ENCODE measurements around the gene PHTF2. TPM values are rescaled to one million over a fixed set of nuclear protein-coding genes. Genes with fewer than 3 reads are reported as not detected.

The PHTF2 gene
- total and polyA plus RNA-seq, 2 of the 4 experiments (the other 2 are of a cell fraction), result 28.3 to 69.9 TPM

DNA sequence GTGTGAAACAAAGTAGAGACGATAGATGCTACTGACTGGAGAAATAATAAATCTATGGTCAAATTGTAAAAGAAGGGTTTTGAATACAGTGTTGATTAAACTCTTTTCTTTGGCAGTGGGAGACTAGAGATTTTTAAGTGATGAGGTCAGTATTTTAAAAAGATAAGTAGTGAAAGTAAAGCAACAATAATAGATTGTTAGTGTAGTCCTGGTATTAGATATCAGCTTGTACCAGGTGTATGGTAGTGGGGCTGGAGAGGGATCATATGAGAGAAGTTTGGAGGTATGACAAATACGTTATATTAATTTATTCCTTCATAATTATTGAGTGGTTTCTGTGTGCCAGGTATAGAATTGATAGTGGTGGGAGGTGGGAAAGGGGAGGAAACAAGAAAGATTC lies 25.2 kb downstream of the PHTF2 start:
- H4K5ac ChIP-seq (ENCODE audit: low read depth, low read length), result no peak overlapping the region
- H2BK15ac ChIP-seq (ENCODE audit: low read depth, low read length), result no peak overlapping the region
- H3K18ac ChIP-seq (ENCODE audit: low read depth, low read length), result no peak overlapping the region
- no TSS peak for BruUV-seq (replicated peaks)
- H2AK9ac ChIP-seq (replicated peaks; ENCODE audit: low read depth, low read length, poor library complexity), result no peak overlapping the region
- no peak overlapping the region for H2BK120ac ChIP-seq (ENCODE audit: low read depth, low read length)
- H3K23ac ChIP-seq (ENCODE audit: low read depth, low read length), result no peak overlapping the region
- no peak overlapping the region for H2AK5ac ChIP-seq (ENCODE audit: low read depth, low read length)
- H3K4me1 ChIP-seq (ENCODE audit: control insufficient read depth, insufficient read depth, low read length), result no peaks in the 10 kb centered on the region
- H3K27me3 ChIP-seq (ENCODE audit: control insufficient read depth, insufficient read depth, low read length), result no peaks in the 10 kb centered on the region
- H3K36me3 ChIP-seq (ENCODE audit: control insufficient read depth, insufficient read depth, low read length), result peaks cover 5% of the 10 kb centered on the region
- peaks cover 25 to 48% of the 10 kb centered on the region in 2 experiments for H3K79me1 ChIP-seq (ENCODE audit: low read depth in 1 of 2, low read length in 2 of 2)
- H4K20me1 ChIP-seq (ENCODE audit: insufficient read depth, low read length), result no peaks in the 10 kb centered on the region
- DNase-seq (no peak), ATAC-seq (ENCODE audit: low read depth) (no peak)
- H3K4ac ChIP-seq (ENCODE audit: low read depth, low read length), result no peak overlapping the region
- H4K8ac ChIP-seq (ENCODE audit: low read depth in 2 of 2, low read length in 2 of 2), result no peak overlapping the region
- intact Hi-C loops (cut with micrococcal nuclease) (no loop called here), dilution Hi-C loops (cut with HindIII; ENCODE audit: low sequenced_read_pairs, unreplicated experiment) (no loop called here), in situ Hi-C loops (cut with MboI; ENCODE audit: low sequenced_read_pairs) (no loop called here)
- no peak overlapping the region for H2BK20ac ChIP-seq (ENCODE audit: low read depth, low read length)
- POLR2A ChIA-PET (ENCODE audit: unreplicated experiment), result no interaction called here
- H3K9me3 ChIP-seq (ENCODE audit: control insufficient read depth, insufficient read depth, low read length), result peaks cover 26% of the 10 kb centered on the region
- H2AFZ ChIP-seq (replicated peaks; ENCODE audit: low read length, poor library complexity), result no peak overlapping the region
- CTCF ChIA-PET, result interaction anchor here (0.9 kb wide), 1 partner anchor 31 kb away, joined by 3 read pairs; no protein-coding TSS in a partner anchor
- no peak overlapping the region for H3K27ac ChIP-seq (ENCODE audit: insufficient read depth, low read length)
- no peak overlapping the region for H3K9ac ChIP-seq (ENCODE audit: low read depth, low read length)
- WGBS, 2 experiments (ENCODE audit: extremely low coverage in 2 of 2, insufficient read length in 1 of 2), result 100% methylated on average over 1 of the region's 2 CpGs; no CpG with 5 or more reads in 1 of the 2 experiments
- no peak overlapping the region for H3K4me2 ChIP-seq (ENCODE audit: low read depth, low read length)
- no peaks in the 10 kb centered on the region for H3K9me1 ChIP-seq (ENCODE audit: insufficient read depth, low read length)
- no peak overlapping the region for H2BK5ac ChIP-seq (ENCODE audit: low read depth, low read length, poor library complexity, severe bottlenecking)
- no peak overlapping the region for H4K91ac ChIP-seq (ENCODE audit: insufficient read depth, low read depth, low read length)
- TF ChIP-seq CTCF (conservative IDR thresholded peaks at IDR 0.05; ENCODE audit: low read depth, low read length), result no peak
- TF ChIP-seq SMC3 (IDR thresholded peaks at IDR 0.05; ENCODE audit: low read depth, low read length), result no peak
- TF ChIP-seq RAD21 (IDR thresholded peaks at IDR 0.05; ENCODE audit: low read length), result no peak
- no peak for TF ChIP-seq NFE2L2 (IDR thresholded peaks at IDR 0.05; ENCODE audit: low read depth, low read length)
- TF ChIP-seq RFX5 (IDR thresholded peaks at IDR 0.05; ENCODE audit: low read depth, low read length), result no peak
- no peak for TF ChIP-seq CHD1 (IDR thresholded peaks at IDR 0.05; ENCODE audit: low read depth, low read length)
- TF ChIP-seq POLR2A (IDR thresholded peaks at IDR 0.05; ENCODE audit: low read depth, low read length), result no peak
- TF ChIP-seq, protein P1, sequence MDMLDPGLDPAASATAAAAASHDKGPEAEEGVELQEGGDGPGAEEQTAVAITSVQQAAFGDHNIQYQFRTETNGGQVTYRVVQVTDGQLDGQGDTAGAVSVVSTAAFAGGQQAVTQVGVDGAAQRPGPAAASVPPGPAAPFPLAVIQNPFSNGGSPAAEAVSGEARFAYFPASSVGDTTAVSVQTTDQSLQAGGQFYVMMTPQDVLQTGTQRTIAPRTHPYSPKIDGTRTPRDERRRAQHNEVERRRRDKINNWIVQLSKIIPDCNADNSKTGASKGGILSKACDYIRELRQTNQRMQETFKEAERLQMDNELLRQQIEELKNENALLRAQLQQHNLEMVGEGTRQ (IDR thresholded peaks at IDR 0.05; ENCODE audit: low read depth, low read length), result no peak
- TF ChIP-seq RCOR1 (IDR thresholded peaks at IDR 0.05; ENCODE audit: insufficient replicate concordance, low read length), result no peak
- TF ChIP-seq MAFK (IDR thresholded peaks at IDR 0.05; ENCODE audit: low read depth, low read length), result no peak
- TF ChIP-seq MXI1 (IDR thresholded peaks at IDR 0.05; ENCODE audit: borderline replicate concordance, low read depth, low read length), result no peak
- TF ChIP-seq BHLHE40 (IDR thresholded peaks at IDR 0.05; ENCODE audit: low read depth, low read length), result no peak
- TF ChIP-seq ELK1 (IDR thresholded peaks at IDR 0.05; ENCODE audit: borderline replicate concordance, low read depth, low read length), result no peak
- TF ChIP-seq CEBPB (IDR thresholded peaks at IDR 0.05; ENCODE audit: low read depth, low read length), result no peak
- TF ChIP-seq FOS (IDR thresholded peaks at IDR 0.05; ENCODE audit: low read depth, low read length), result no peak
- no peak for TF ChIP-seq MAZ (IDR thresholded peaks at IDR 0.05; ENCODE audit: borderline replicate concordance, low read depth, low read length)
- H3K14ac ChIP-seq (replicated peaks; ENCODE audit: low read depth, low read length), result no peak overlapping the region
- no peak overlapping the region for H3K56ac ChIP-seq (ENCODE audit: extremely low read depth, insufficient read depth, low read length)
- H3K4me3 ChIP-seq (ENCODE audit: insufficient read depth, low read depth, low read length), result no peak overlapping the region

Data from IMR-90 (cell line).